GM21381 (cell line): ENCODE measurements around the gene SENP7.
"Not testable (repeated sequence)": the region's sequence is repeated elsewhere in the genome, so short reads cannot be mapped to it uniquely, and the experiment has no call there.

Experiments
- ATAC-seq: cut with Tn5 transposase; IDR thresholded peaks from one replicate; pipeline ENCODE4 v1.9.1; 2021; ENCODE audit warnings: mild to moderate bottlenecking, moderate library complexity; ENCODE audit not compliant: unreplicated experiment

Gene SENP7

GRCh38 chr3:101529816-101530685, 17.0 kb upstream of the SENP7 start:
- no peak for ATAC-seq

GRCh38 chr3:101527906-101528305, 14.9 kb upstream of the SENP7 start:
- ATAC-seq: no peak

GRCh38 chr3:101527441-101527840, 14.4 kb upstream of the SENP7 start:
- ATAC-seq: no peak

- no peak for ATAC-seq
Measured at GRCh38 chr3:101521211-101521701, 8.2 kb upstream of the SENP7 start.

GRCh38 chr3:101519685-101520365, 6.8 kb upstream of the SENP7 start:
- ATAC-seq: no peak

GRCh38 chr3:101518421-101518871, 5.4 kb upstream of the SENP7 start:
- ATAC-seq: peak; percentile 96

GRCh38 chr3:101513419-101513986, 491 bp upstream of the SENP7 start:
- ATAC-seq: peak; percentile 25

GRCh38 chr3:101512396-101512645, 691 bp downstream of the SENP7 start:
- ATAC-seq: peak; percentile 28

- ATAC-seq: no peak
Measured at GRCh38 chr3:101509811-101510210, 3.2 kb downstream of the SENP7 start.

- ATAC-seq: no peak
Measured at GRCh38 chr3:101509281-101509680, 3.7 kb downstream of the SENP7 start.

GRCh38 chr3:101501783-101502182, 11.2 kb downstream of the SENP7 start:
- ATAC-seq: no peak

- ATAC-seq: no peak
Measured at GRCh38 chr3:101500208-101500607, 12.8 kb downstream of the SENP7 start.

GRCh38 chr3:101497803-101498202, 15.2 kb downstream of the SENP7 start:
- no peak for ATAC-seq

GRCh38 chr3:101495552-101495951, 17.5 kb downstream of the SENP7 start:
- no peak for ATAC-seq

- ATAC-seq: no peak
Measured at GRCh38 chr3:101484805-101485620, 28.0 kb downstream of the SENP7 start.

- no peak for ATAC-seq
Measured at GRCh38 chr3:101478980-101479379, 34.0 kb downstream of the SENP7 start.

GRCh38 chr3:101474841-101475552, 38.0 kb downstream of the SENP7 start:
- not testable (repeated sequence) for ATAC-seq

GRCh38 chr3:101468676-101469075, 44.3 kb downstream of the SENP7 start:
- ATAC-seq: not testable (repeated sequence)

- ATAC-seq: not testable (repeated sequence)
Measured at GRCh38 chr3:101467310-101467663, 45.7 kb downstream of the SENP7 start.
